OCI-LY1 (cell line): ENCODE data around the gene CAPN11.

Experiments used
- CTCF ChIP-seq: fragments of 200-600 bp; sonication (generic), shearing (Covaris generic); IDR thresholded peaks from 2 replicates; pipeline ENCODE4 v1.5.1; 2017; ENCODE audit warnings: mild to moderate bottlenecking, antibody characterized with exemption, low read length, moderate library complexity, mixed read lengths
- EZH2 ChIP-seq: fragments of 200-600 bp; sonication (generic), shearing (Covaris generic); IDR thresholded peaks from 2 replicates; pipeline ENCODE4 v1.8.0; 2017; ENCODE audit warnings: borderline replicate concordance, mixed run types, mild to moderate bottlenecking, antibody characterized with exemption, low read length, moderate library complexity, mixed read lengths

- TF ChIP-seq CTCF (no peak), EZH2 (no peak)
Measured at GRCh38 chr6:44207966-44208365, 49.3 kb downstream of the CAPN11 start.
